Measurements from ENCODE around the gene NFIB. TPM values are rescaled to one million over a fixed set of nuclear protein-coding genes. Genes with fewer than 3 reads are reported as not detected.

Gene NFIB
- total RNA-seq, 5 donors from 2014 or later (not counting 1 experiment from before 2014, with no cell fraction given), result 0.15 to 0.89 (median 0.39) TPM; not detected in 1

GRCh38 chr9:14158136-14158813, 155.7 kb downstream of the NFIB start:
- no peak overlapping the region for H3K4me3 Mint-ChIP-seq
- peaks cover 1 to 6% of the 10 kb centered on the region in 2 donors for H3K27me3 Mint-ChIP-seq
- peaks cover 0 to 5% (median 0%) of the 10 kb centered on the region in 3 donors for H3K9me3 Mint-ChIP-seq
- no peaks in the 10 kb centered on the region for H3K36me3 Mint-ChIP-seq
- DNase-seq, result no peak
- no peak overlapping the region for H3K27ac Mint-ChIP-seq
- no CpG with 5 or more reads among the region's 2 CpGs for WGBS (ENCODE audit: insufficient coverage)
- H3K4me1 ChIP-seq (ENCODE audit: control insufficient read depth in 1 of 2, extremely low read depth in 1 of 2, insufficient read depth in 2 of 2, low read length in 2 of 2), result no peaks in the 10 kb centered on the region
- no peaks in the 10 kb centered on the region for H3K27me3 ChIP-seq (replicated peaks in 1 of 2; ENCODE audit: control insufficient read depth in 2 of 2, extremely low read depth in 1 of 2, insufficient read depth in 2 of 2, low read length in 1 of 2)
- POLR2A ChIA-PET, result no interaction called here
- H3K9me3 ChIP-seq, result no peaks in the 10 kb centered on the region
- H3K4me3 ChIP-seq (ENCODE audit: control insufficient read depth in 1 of 2, extremely low read depth in 1 of 2, low read length in 1 of 2), result no peak overlapping the region
- CTCF ChIA-PET, result interaction anchor here in 1 of 2 donors (0.7 kb wide), 1 partner anchor 14 kb away, joined by 4 read pairs; no protein-coding TSS in a partner anchor
- peaks cover 0 to 5% (median 5%) of the 10 kb centered on the region in 3 donors for H3K4me1 Mint-ChIP-seq
- H3K27ac ChIP-seq (ENCODE audit: low read length), result no peak overlapping the region
- H3K36me3 ChIP-seq (ENCODE audit: control insufficient read depth in 2 of 2, extremely low read depth in 1 of 2, insufficient read depth in 1 of 2, low read length in 1 of 2), result no peaks in the 10 kb centered on the region
- no peak for ATAC-seq (replicated peaks in 1 of 4)

GRCh38 chr9:14157191-14157590, 156.8 kb downstream of the NFIB start:
- no peaks in the 10 kb centered on the region for H3K36me3 ChIP-seq (ENCODE audit: control insufficient read depth in 2 of 2, extremely low read depth in 1 of 2, insufficient read depth in 1 of 2, low read length in 1 of 2)
- no peaks in the 10 kb centered on the region for H3K27me3 ChIP-seq (replicated peaks in 1 of 2; ENCODE audit: control insufficient read depth in 2 of 2, extremely low read depth in 1 of 2, insufficient read depth in 2 of 2, low read length in 1 of 2)
- no peak overlapping the region for H3K27ac Mint-ChIP-seq
- ChIA-PET POLR2A (no interaction called here), CTCF (no interaction called here)
- H3K4me3 Mint-ChIP-seq, result no peak overlapping the region
- DNase-seq (no peak), ATAC-seq (replicated peaks in 1 of 4) (no peak)
- no peaks in the 10 kb centered on the region for H3K4me1 ChIP-seq (ENCODE audit: control insufficient read depth in 1 of 2, extremely low read depth in 1 of 2, insufficient read depth in 2 of 2, low read length in 2 of 2)
- H3K4me1 Mint-ChIP-seq, result peaks cover 0 to 5% (median 5%) of the 10 kb centered on the region in 3 donors
- H3K36me3 Mint-ChIP-seq, result no peaks in the 10 kb centered on the region
- no peak overlapping the region for H3K27ac ChIP-seq (ENCODE audit: low read length)
- no peak overlapping the region for H3K4me3 ChIP-seq (ENCODE audit: control insufficient read depth in 1 of 2, extremely low read depth in 1 of 2, low read length in 1 of 2)
- H3K27me3 Mint-ChIP-seq, result peaks cover 0 to 6% of the 10 kb centered on the region in 2 donors
- WGBS (ENCODE audit: insufficient coverage), result 85% methylated on average over 3 of the region's 4 CpGs
- H3K9me3 ChIP-seq, result no peaks in the 10 kb centered on the region
- peaks cover 0 to 5% (median 0%) of the 10 kb centered on the region in 3 donors for H3K9me3 Mint-ChIP-seq

GRCh38 chr9:14156046-14156445, 157.9 kb downstream of the NFIB start:
- ATAC-seq (replicated peaks in 1 of 4), result no peak
- 0% methylated on average over 2 of the region's 6 CpGs for WGBS (ENCODE audit: insufficient coverage)
- Mint-ChIP-seq H3K4me1 (peaks cover 0 to 5% (median 5%) of the 10 kb centered on the region in 3 donors), H3K9me3 (peaks cover 0 to 5% (median 0%) of the 10 kb centered on the region in 3 donors), H3K27ac (no peak overlapping the region), H3K36me3 (no peaks in the 10 kb centered on the region), H3K27me3 (peaks cover 0 to 6% of the 10 kb centered on the region in 2 donors), H3K4me3 (no peak overlapping the region)
- H3K4me3 ChIP-seq (ENCODE audit: control insufficient read depth in 1 of 2, extremely low read depth in 1 of 2, low read length in 1 of 2), result no peak overlapping the region
- no peak overlapping the region for H3K27ac ChIP-seq (ENCODE audit: low read length)
- no peaks in the 10 kb centered on the region for H3K27me3 ChIP-seq (replicated peaks in 1 of 2; ENCODE audit: control insufficient read depth in 2 of 2, extremely low read depth in 1 of 2, insufficient read depth in 2 of 2, low read length in 1 of 2)
- ChIA-PET CTCF (no interaction called here), POLR2A (no interaction called here)
- no peak for DNase-seq
- no peaks in the 10 kb centered on the region for H3K9me3 ChIP-seq
- H3K4me1 ChIP-seq (ENCODE audit: control insufficient read depth in 1 of 2, extremely low read depth in 1 of 2, insufficient read depth in 2 of 2, low read length in 2 of 2), result no peaks in the 10 kb centered on the region
- H3K36me3 ChIP-seq (ENCODE audit: control insufficient read depth in 2 of 2, extremely low read depth in 1 of 2, insufficient read depth in 1 of 2, low read length in 1 of 2), result no peaks in the 10 kb centered on the region

GRCh38 chr9:14155237-14155636, 158.7 kb downstream of the NFIB start:
- Mint-ChIP-seq H3K4me3 (no peak overlapping the region), H3K36me3 (no peaks in the 10 kb centered on the region), H3K27me3 (peaks cover 0 to 6% of the 10 kb centered on the region in 2 donors), H3K4me1 (peaks cover 0 to 5% (median 5%) of the 10 kb centered on the region in 3 donors), H3K9me3 (peaks cover 0 to 5% (median 0%) of the 10 kb centered on the region in 3 donors), H3K27ac (no peak overlapping the region)
- no peak for DNase-seq
- POLR2A ChIA-PET, result no interaction called here
- H3K4me3 ChIP-seq (ENCODE audit: control insufficient read depth in 1 of 2, extremely low read depth in 1 of 2, low read length in 1 of 2), result no peak overlapping the region
- no peaks in the 10 kb centered on the region for H3K9me3 ChIP-seq
- no peaks in the 10 kb centered on the region for H3K4me1 ChIP-seq (ENCODE audit: control insufficient read depth in 1 of 2, extremely low read depth in 1 of 2, insufficient read depth in 2 of 2, low read length in 2 of 2)
- no peak overlapping the region for H3K27ac ChIP-seq (ENCODE audit: low read length)
- no peaks in the 10 kb centered on the region for H3K36me3 ChIP-seq (ENCODE audit: control insufficient read depth in 2 of 2, extremely low read depth in 1 of 2, insufficient read depth in 1 of 2, low read length in 1 of 2)
- no peak for ATAC-seq (replicated peaks in 1 of 4)
- no peaks in the 10 kb centered on the region for H3K27me3 ChIP-seq (replicated peaks in 1 of 2; ENCODE audit: control insufficient read depth in 2 of 2, extremely low read depth in 1 of 2, insufficient read depth in 2 of 2, low read length in 1 of 2)
- CTCF ChIA-PET, result no interaction called here
- WGBS (ENCODE audit: insufficient coverage), result no CpG with 5 or more reads among the region's 1 CpG

GRCh38 chr9:14153310-14153720, 160.6 kb downstream of the NFIB start:
- no peak overlapping the region for H3K4me3 ChIP-seq (ENCODE audit: control insufficient read depth in 1 of 2, extremely low read depth in 1 of 2, low read length in 1 of 2)
- no peaks in the 10 kb centered on the region for H3K27me3 ChIP-seq (replicated peaks in 1 of 2; ENCODE audit: control insufficient read depth in 2 of 2, extremely low read depth in 1 of 2, insufficient read depth in 2 of 2, low read length in 1 of 2)
- no peak for DNase-seq
- ChIA-PET CTCF (no interaction called here), POLR2A (no interaction called here)
- H3K4me1 ChIP-seq (ENCODE audit: control insufficient read depth in 1 of 2, extremely low read depth in 1 of 2, insufficient read depth in 2 of 2, low read length in 2 of 2), result no peaks in the 10 kb centered on the region
- peaks cover 0 to 5% (median 5%) of the 10 kb centered on the region in 3 donors for H3K4me1 Mint-ChIP-seq
- H3K27ac ChIP-seq (ENCODE audit: low read length), result no peak overlapping the region
- no peaks in the 10 kb centered on the region for H3K36me3 Mint-ChIP-seq
- no peak overlapping the region for H3K27ac Mint-ChIP-seq
- peaks cover 0 to 5% (median 0%) of the 10 kb centered on the region in 3 donors for H3K9me3 Mint-ChIP-seq
- no peak for ATAC-seq (replicated peaks in 1 of 4)
- no peak overlapping the region for H3K4me3 Mint-ChIP-seq
- no peaks in the 10 kb centered on the region for H3K9me3 ChIP-seq
- H3K36me3 ChIP-seq (ENCODE audit: control insufficient read depth in 2 of 2, extremely low read depth in 1 of 2, insufficient read depth in 1 of 2, low read length in 1 of 2), result no peaks in the 10 kb centered on the region
- peaks cover 0 to 6% of the 10 kb centered on the region in 2 donors for H3K27me3 Mint-ChIP-seq
- 83% methylated on average over 2 of the region's 3 CpGs for WGBS (ENCODE audit: insufficient coverage)

- ATAC-seq (replicated peaks in 1 of 4), result no peak
- Histone ChIP-seq H3K9me3 (no peaks in the 10 kb centered on the region), H3K36me3 (ENCODE audit: control insufficient read depth in 2 of 2, extremely low read depth in 1 of 2, insufficient read depth in 1 of 2, low read length in 1 of 2) (no peaks in the 10 kb centered on the region), H3K4me1 (ENCODE audit: control insufficient read depth in 1 of 2, extremely low read depth in 1 of 2, insufficient read depth in 2 of 2, low read length in 2 of 2) (no peaks in the 10 kb centered on the region), H3K27me3 (replicated peaks in 1 of 2; ENCODE audit: control insufficient read depth in 2 of 2, extremely low read depth in 1 of 2, insufficient read depth in 2 of 2, low read length in 1 of 2) (no peaks in the 10 kb centered on the region), H3K27ac (ENCODE audit: low read length) (no peak overlapping the region), H3K4me3 (ENCODE audit: control insufficient read depth in 1 of 2, extremely low read depth in 1 of 2, low read length in 1 of 2) (no peak overlapping the region)
- Mint-ChIP-seq H3K27ac (no peak overlapping the region), H3K36me3 (no peaks in the 10 kb centered on the region), H3K27me3 (peaks cover 0 to 3% of the 10 kb centered on the region in 2 donors), H3K9me3 (peaks cover 0 to 5% (median 0%) of the 10 kb centered on the region in 3 donors), H3K4me1 (peaks cover 0 to 5% (median 5%) of the 10 kb centered on the region in 3 donors), H3K4me3 (no peak overlapping the region)
- DNase-seq, result no peak
- CTCF ChIA-PET, result no interaction called here
- no CpG with 5 or more reads among the region's 3 CpGs for WGBS (ENCODE audit: insufficient coverage)
- POLR2A ChIA-PET, result no interaction called here
Measured at GRCh38 chr9:14151451-14151850, 162.5 kb downstream of the NFIB start.

Measured in T-cell (primary cell).